ENCODE measurements around the gene NPAS3.

The NPAS3 gene

DNA sequence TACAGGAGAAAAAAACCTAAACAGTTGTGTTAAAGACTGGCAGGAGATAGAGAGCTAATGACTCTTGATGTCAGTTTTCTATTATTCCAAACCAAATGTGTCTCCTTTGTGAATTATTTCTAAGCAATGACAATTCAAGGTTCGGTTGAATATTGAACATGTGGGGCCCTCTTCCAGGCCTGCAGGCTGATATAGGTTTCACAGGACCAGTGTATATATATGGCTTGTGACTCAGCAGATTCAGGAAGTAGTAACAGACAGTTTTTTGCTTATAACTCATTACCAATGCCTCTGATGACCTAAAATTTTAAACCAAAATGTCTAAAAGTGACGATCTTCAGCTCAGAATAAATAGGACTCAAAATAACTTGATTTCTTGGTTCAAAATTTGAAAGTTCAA lies 33.7 kb upstream of the NPAS3 start:
- no peaks in the 10 kb centered on the region for H3K4me1 ChIP-seq (ENCODE audit: insufficient read depth, poor library complexity, severe bottlenecking)
- no peaks in the 10 kb centered on the region for H3K9me3 ChIP-seq (ENCODE audit: severe bottlenecking)
- no peak overlapping the region for H3K27ac ChIP-seq (ENCODE audit: poor library complexity, severe bottlenecking)
- H3K27me3 ChIP-seq (ENCODE audit: insufficient read depth, poor library complexity, severe bottlenecking) = no peaks in the 10 kb centered on the region
- DNase-seq (ENCODE audit: low spot score) (no peak), ATAC-seq (ENCODE audit: low read depth) (no peak)
- TF ChIP-seq, protein P1, sequence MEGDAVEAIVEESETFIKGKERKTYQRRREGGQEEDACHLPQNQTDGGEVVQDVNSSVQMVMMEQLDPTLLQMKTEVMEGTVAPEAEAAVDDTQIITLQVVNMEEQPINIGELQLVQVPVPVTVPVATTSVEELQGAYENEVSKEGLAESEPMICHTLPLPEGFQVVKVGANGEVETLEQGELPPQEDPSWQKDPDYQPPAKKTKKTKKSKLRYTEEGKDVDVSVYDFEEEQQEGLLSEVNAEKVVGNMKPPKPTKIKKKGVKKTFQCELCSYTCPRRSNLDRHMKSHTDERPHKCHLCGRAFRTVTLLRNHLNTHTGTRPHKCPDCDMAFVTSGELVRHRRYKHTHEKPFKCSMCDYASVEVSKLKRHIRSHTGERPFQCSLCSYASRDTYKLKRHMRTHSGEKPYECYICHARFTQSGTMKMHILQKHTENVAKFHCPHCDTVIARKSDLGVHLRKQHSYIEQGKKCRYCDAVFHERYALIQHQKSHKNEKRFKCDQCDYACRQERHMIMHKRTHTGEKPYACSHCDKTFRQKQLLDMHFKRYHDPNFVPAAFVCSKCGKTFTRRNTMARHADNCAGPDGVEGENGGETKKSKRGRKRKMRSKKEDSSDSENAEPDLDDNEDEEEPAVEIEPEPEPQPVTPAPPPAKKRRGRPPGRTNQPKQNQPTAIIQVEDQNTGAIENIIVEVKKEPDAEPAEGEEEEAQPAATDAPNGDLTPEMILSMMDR (IDR thresholded peaks at IDR 0.05; ENCODE audit: poor library complexity, severe bottlenecking) = no peak
- H3K4me3 ChIP-seq (ENCODE audit: severe bottlenecking) = no peak overlapping the region
- H3K36me3 ChIP-seq (ENCODE audit: low read depth) = no peaks in the 10 kb centered on the region

DNA sequence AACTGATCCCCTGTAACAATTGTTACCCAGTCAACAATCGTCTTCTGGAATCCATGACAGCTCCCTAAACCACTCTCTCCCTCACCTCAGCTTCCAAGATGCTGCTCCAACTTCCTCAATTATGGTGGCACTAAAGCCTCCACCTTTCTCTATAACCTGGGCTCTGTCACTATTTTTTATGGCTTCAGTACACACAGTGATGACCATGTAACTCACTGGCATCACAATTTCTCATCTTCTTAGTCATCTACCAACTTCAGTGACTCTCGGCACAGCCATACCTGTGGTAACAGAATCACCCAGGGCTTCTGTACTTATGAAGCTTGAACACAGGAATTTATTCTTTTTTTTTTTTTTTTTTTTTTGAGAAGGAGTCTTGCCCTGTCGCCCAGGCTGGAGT lies 32.0 kb upstream of the NPAS3 start:
- no peak for ATAC-seq (ENCODE audit: low read depth)
- no peaks in the 10 kb centered on the region for H3K27me3 ChIP-seq (ENCODE audit: insufficient read depth, poor library complexity, severe bottlenecking)
- no peak overlapping the region for H3K4me3 ChIP-seq (ENCODE audit: severe bottlenecking)
- H3K27ac ChIP-seq (ENCODE audit: poor library complexity, severe bottlenecking) = no peak overlapping the region
- H3K9me3 ChIP-seq (ENCODE audit: severe bottlenecking) = no peaks in the 10 kb centered on the region
- DNase-seq (ENCODE audit: low spot score) = no peak
- no peaks in the 10 kb centered on the region for H3K4me1 ChIP-seq (ENCODE audit: insufficient read depth, poor library complexity, severe bottlenecking)
- H3K36me3 ChIP-seq (ENCODE audit: low read depth) = no peaks in the 10 kb centered on the region
- TF ChIP-seq, protein P1 (IDR thresholded peaks at IDR 0.05; ENCODE audit: poor library complexity, severe bottlenecking) = no peak

DNA sequence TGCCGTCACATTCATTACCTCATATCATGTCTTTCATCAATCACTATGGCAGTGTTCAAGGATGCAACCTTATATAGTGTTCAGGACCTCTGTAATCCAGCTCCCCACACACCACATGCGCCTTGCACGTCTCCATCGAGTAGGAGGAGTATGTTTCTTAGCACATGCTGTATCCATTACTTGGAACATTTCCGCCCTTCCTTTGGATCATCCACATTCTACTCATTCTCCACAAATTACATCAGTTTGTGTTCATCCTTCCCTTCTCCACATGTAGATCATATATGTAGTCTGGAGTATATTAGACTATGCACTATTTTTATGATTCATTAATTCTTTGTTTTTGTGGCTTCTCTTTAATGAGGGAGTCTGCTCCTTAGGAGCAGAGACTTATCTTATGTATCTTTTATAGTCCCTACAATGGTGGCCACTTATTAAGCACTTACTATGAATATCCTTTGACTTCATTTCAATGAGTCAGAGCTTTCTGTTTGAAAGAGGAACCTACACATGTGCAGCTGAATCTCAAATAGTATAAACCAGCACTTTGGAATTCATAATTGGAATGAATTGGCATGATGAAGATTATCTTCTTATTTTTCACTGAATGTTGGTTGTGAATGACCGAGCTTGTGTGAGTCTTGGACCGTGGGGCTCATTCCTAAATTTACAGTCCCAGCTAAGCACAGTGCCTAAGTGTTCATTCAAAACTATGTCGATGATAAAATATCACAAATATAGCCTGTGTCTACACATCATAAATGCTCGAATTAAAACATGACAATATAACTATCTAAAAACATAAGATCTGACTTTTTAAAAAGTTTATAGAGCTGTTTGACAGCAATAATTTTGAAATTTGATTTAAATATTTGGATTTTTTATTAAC lies 30.2 kb upstream of the NPAS3 start:
- ATAC-seq (ENCODE audit: low read depth) = no peak

DNA sequence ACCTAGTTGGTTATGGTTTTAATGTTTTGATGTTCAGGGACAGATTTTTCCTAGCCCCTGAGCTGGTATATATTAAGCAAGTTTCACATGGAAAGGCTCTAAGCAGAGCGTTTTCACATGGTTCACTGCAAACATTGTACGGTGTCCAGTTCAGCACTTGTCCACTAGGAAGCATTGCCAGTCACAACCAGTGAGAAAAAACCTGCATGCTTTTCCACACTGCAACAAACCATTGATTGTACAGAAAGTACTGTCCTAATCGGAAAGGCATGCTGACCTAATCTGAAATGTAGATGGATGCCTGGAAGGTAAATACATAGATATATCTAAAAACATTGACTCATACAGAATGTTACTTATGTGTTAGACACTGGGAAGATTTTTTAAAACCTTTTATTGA lies 25.0 kb upstream of the NPAS3 start:
- Histone ChIP-seq H3K36me3 (ENCODE audit: low read depth) (0 out of 2 replicates have a peak, but pooled peaks cover 4% of the 10 kb centered on the region), H3K4me1 (ENCODE audit: insufficient read depth, poor library complexity, severe bottlenecking) (peaks cover 14% of the 10 kb centered on the region), H3K4me3 (ENCODE audit: severe bottlenecking) (no peak overlapping the region), H3K9me3 (ENCODE audit: severe bottlenecking) (no peaks in the 10 kb centered on the region), H3K27ac (ENCODE audit: poor library complexity, severe bottlenecking) (no peak overlapping the region), H3K27me3 (ENCODE audit: insufficient read depth, poor library complexity, severe bottlenecking) (no peaks in the 10 kb centered on the region)
- TF ChIP-seq, protein P1 (IDR thresholded peaks at IDR 0.05; ENCODE audit: poor library complexity, severe bottlenecking) = peak; percentile 20
- DNase-seq (ENCODE audit: low spot score) = no peak
- ATAC-seq (ENCODE audit: low read depth) = peak; percentile 82

More for the DNA sequence above, 30.2 kb upstream of the NPAS3 start:
- TF ChIP-seq, protein P1 (IDR thresholded peaks at IDR 0.05; ENCODE audit: poor library complexity, severe bottlenecking) = no peak
- H3K9me3 ChIP-seq (ENCODE audit: severe bottlenecking) = no peaks in the 10 kb centered on the region
- DNase-seq (ENCODE audit: low spot score) = no peak
- no peak overlapping the region for H3K27ac ChIP-seq (ENCODE audit: poor library complexity, severe bottlenecking)
- no peaks in the 10 kb centered on the region for H3K27me3 ChIP-seq (ENCODE audit: insufficient read depth, poor library complexity, severe bottlenecking)
- H3K36me3 ChIP-seq (ENCODE audit: low read depth) = no peaks in the 10 kb centered on the region
- H3K4me1 ChIP-seq (ENCODE audit: insufficient read depth, poor library complexity, severe bottlenecking) = peaks cover 2% of the 10 kb centered on the region
- no peak overlapping the region for H3K4me3 ChIP-seq (ENCODE audit: severe bottlenecking)

DNA sequence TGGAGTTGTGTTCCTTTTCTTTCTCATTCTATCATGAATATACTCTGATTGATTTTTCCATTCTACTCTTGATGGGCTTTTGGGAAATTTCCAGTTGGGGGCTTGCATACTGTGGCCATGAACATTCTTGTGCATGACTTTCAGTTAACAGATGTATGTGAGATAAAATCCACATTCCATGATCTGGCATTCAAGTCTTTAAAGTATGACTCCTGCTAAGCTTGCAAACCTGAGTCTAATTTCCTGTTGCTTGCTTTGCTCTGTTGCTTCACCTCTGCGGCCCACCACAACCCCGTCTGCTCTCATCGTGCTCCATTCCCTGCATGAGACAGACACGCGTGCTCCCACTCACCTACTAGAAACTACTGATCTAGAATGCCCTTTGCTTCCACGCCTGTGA lies 24.3 kb upstream of the NPAS3 start:
- H3K27ac ChIP-seq (ENCODE audit: poor library complexity, severe bottlenecking) = no peak overlapping the region
- TF ChIP-seq, protein P1 (IDR thresholded peaks at IDR 0.05; ENCODE audit: poor library complexity, severe bottlenecking) = no peak
- ATAC-seq (ENCODE audit: low read depth) = no peak

More for the DNA sequence above, 24.3 kb upstream of the NPAS3 start:
- Histone ChIP-seq H3K4me3 (ENCODE audit: severe bottlenecking) (no peak overlapping the region), H3K36me3 (ENCODE audit: low read depth) (0 out of 2 replicates have a peak, but pooled peaks cover 4% of the 10 kb centered on the region), H3K4me1 (ENCODE audit: insufficient read depth, poor library complexity, severe bottlenecking) (peaks cover 14% of the 10 kb centered on the region), H3K9me3 (ENCODE audit: severe bottlenecking) (no peaks in the 10 kb centered on the region), H3K27me3 (ENCODE audit: insufficient read depth, poor library complexity, severe bottlenecking) (no peaks in the 10 kb centered on the region)
- no peak for DNase-seq (ENCODE audit: low spot score)
